SU-DHL-6 (cell line): ENCODE results near the gene IRF2BP1.

Experiments
- H2AFZ ChIP-seq: fragments of 200-600 bp; sonication (generic); 2 replicates; pipeline ENCODE4 v1.6.1; 2014; ENCODE audit warnings: low read depth, mild to moderate bottlenecking, moderate library complexity, mixed read lengths, antibody characterized with exemption, low read length; ENCODE audit not compliant: severe bottlenecking
- H3F3A ChIP-seq: fragments of 200-600 bp; shearing (Covaris generic); 2 replicates; pipeline ENCODE4 v1.6.0; 2016; ENCODE audit warnings: antibody characterized with exemption, mild to moderate bottlenecking; ENCODE audit not compliant: insufficient read depth
- H3K27ac ChIP-seq: fragments of 200-600 bp; sonication (generic); 2 replicates; pipeline ENCODE4 v1.5.1; 2016; ENCODE audit warnings: low read depth, mild to moderate bottlenecking, low read length, moderate library complexity, mixed read lengths
- H3K27me3 ChIP-seq: fragments of 200-600 bp; sonication (generic), shearing (Covaris generic); 2 replicates; pipeline ENCODE4 v1.6.0; 2014; ENCODE audit warnings: mild to moderate bottlenecking, low read length
- H3K36me3 ChIP-seq: fragments of 200-600 bp; sonication (generic); 2 replicates; pipeline ENCODE4 v1.6.1; 2014; ENCODE audit warnings: mild to moderate bottlenecking, low read length, mixed read lengths
- H3K4me2 ChIP-seq: fragments of 300-600, 200-600 bp; shearing (Covaris generic), sonication (generic); 2 replicates; pipeline ENCODE4 v1.6.0; 2014; ENCODE audit warnings: low read length, low read depth, mild to moderate bottlenecking; ENCODE audit not compliant: poor library complexity, severe bottlenecking
- H3K4me3 ChIP-seq: fragments of 200-600 bp; sonication (generic); 2 replicates; pipeline ENCODE4 v1.5.1; 2014; ENCODE audit warnings: antibody characterized with exemption, low read length, mild to moderate bottlenecking, mixed read lengths; ENCODE audit not compliant: insufficient read depth, poor library complexity, severe bottlenecking
- H3K79me2 ChIP-seq: fragments of 200-600 bp; sonication (generic); 2 replicates; pipeline ENCODE4 v1.6.1; 2014; ENCODE audit warnings: mild to moderate bottlenecking, low read length, moderate library complexity; ENCODE audit not compliant: insufficient read depth
- H3K9ac ChIP-seq: fragments of 200-600 bp; sonication (generic); 2 replicates; pipeline ENCODE4 v1.7.0; 2014; ENCODE audit warnings: mild to moderate bottlenecking, low read length
- H3K9me2 ChIP-seq: fragments of 200-600 bp; sonication (generic); replicated peaks from 2 replicates; pipeline ENCODE4 v1.6.1; 2014; ENCODE audit warnings: low read length; ENCODE audit not compliant: insufficient read depth
- H3K9me3 ChIP-seq: fragments of 200-600 bp; sonication (generic); 2 replicates; pipeline ENCODE4 v1.6.1; 2014; ENCODE audit warnings: low read length, mixed read lengths; ENCODE audit not compliant: insufficient read depth
- H4K20me1 ChIP-seq: fragments of 200-600 bp; sonication (generic); 2 replicates; pipeline ENCODE4 v1.6.1; 2014; ENCODE audit warnings: low read depth, mild to moderate bottlenecking, antibody characterized with exemption, low read length, moderate library complexity, mixed read lengths
- CTCF ChIP-seq: fragments of 200-600 bp; sonication (generic); IDR thresholded peaks from one replicate; pipeline ENCODE4 v1.5.1; 2017; ENCODE audit warnings: antibody characterized with exemption, mild to moderate bottlenecking, low read length, moderate library complexity; ENCODE audit not compliant: insufficient read depth, poor library complexity, severe bottlenecking
- EZH2phosphoT487 ChIP-seq: fragments of 200-600 bp; sonication (generic), shearing (Covaris generic); conservative IDR thresholded peaks from 2 replicates; pipeline ENCODE4 v1.6.1; 2018; ENCODE audit warnings: mild to moderate bottlenecking, antibody characterized with exemption, low read length, moderate library complexity, mixed read lengths

The IRF2BP1 gene

GRCh38 chr19:45917421-45918091 is 31.6 kb upstream of the IRF2BP1 start:
- H3K4me2 ChIP-seq = no peak overlapping the region
- no peak overlapping the region for H3K4me3 ChIP-seq
- H3K27ac ChIP-seq = no peak overlapping the region
- no peak for TF ChIP-seq EZH2phosphoT487
- no peak for TF ChIP-seq CTCF
- no peak overlapping the region for H3K9ac ChIP-seq
- no peaks in the 10 kb centered on the region for H3K36me3 ChIP-seq
- no peaks in the 10 kb centered on the region for H4K20me1 ChIP-seq
- no peak overlapping the region for H2AFZ ChIP-seq
- no peaks in the 10 kb centered on the region for H3K79me2 ChIP-seq
- no peaks in the 10 kb centered on the region for H3K9me2 ChIP-seq
- no peaks in the 10 kb centered on the region for H3F3A ChIP-seq
- no peaks in the 10 kb centered on the region for H3K9me3 ChIP-seq
- H3K27me3 ChIP-seq = no peaks in the 10 kb centered on the region

DNA sequence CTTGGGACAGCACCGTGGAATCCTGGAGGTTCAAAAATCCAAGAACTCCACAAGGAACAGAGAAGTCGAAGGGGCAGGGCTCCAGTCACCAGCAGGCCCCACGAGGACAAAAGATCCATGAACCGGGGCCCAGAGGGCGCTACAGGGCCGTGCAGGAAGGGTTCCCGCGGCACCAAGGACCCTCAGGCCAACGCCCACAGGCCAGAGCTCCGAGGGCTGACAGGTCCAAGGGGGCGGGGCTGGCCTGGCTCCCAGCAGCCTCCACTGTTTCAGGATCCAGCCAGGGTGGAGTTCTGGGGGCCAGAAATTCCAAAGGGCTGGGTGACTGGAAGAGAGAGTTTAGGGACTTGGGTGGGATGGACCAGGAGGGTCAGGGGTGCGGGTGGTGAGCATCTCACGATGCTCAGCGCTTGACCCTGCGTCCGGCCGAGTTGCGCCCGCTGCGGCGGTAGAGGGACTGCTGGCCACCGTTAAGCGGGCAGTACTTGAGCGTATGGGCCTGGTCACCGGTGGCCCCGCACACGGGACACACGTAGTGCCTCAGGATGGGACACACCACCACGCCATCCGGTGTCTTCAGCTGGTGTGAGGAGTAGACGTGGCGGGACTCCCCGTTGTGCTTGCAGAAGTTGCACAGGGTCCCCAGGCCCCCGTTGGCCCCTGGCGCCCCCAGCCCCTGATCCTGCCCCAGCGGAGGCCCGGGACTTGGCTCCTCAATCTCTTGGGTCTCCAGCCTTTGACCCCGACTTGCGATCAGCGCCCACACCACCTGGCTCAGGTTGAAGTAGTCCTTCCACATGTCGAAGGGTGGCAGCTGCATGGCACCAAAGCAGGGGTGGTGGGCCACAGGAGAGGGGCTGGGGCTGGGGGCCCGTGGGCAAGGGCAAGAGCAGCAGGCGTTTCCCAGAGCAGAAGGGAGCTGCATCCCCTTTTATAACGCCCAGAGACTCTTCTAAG is 28.2 kb upstream of the IRF2BP1 start, which contains the start of gene NANOS2:
Gene NANOS2 (minus strand): TSS at position 905 of the 957 bp plus-strand sequence. CDS start 85 bp downstream, at position 820.
- Histone ChIP-seq H3K27ac (no peak within 1 kb of the TSS), H3K36me3 (no peaks in the 10 kb centered on the region), H3K9me2 (no peaks in the 10 kb centered on the region), H3K27me3 (no peaks in the 10 kb centered on the region), H3K4me2 (no peak within 1 kb of the TSS), H3K9ac (no peak within 1 kb of the TSS), H4K20me1 (no peaks in the 10 kb centered on the region), H3K79me2 (no peaks in the 10 kb centered on the region), H3K9me3 (no peaks in the 10 kb centered on the region), H2AFZ (no peak within 1 kb of the TSS), H3K4me3 (no peak within 1 kb of the TSS), H3F3A (no peaks in the 10 kb centered on the region)
- TF ChIP-seq EZH2phosphoT487 (no peak), CTCF (no peak)

- TF ChIP-seq CTCF (no peak), EZH2phosphoT487 (no peak)
- no peak overlapping the region for H3K4me2 ChIP-seq
- H3K9me2 ChIP-seq = no peaks in the 10 kb centered on the region
Measured at GRCh38 chr19:45911291-45911690, 25.4 kb upstream of the IRF2BP1 start.

More at GRCh38 chr19:45911291-45911690, 25.4 kb upstream of the IRF2BP1 start:
- Histone ChIP-seq H3K27ac (no peak overlapping the region), H2AFZ (no peak overlapping the region), H3K9me3 (no peaks in the 10 kb centered on the region), H3K4me3 (no peak overlapping the region), H3K79me2 (no peaks in the 10 kb centered on the region), H3K9ac (no peak overlapping the region), H4K20me1 (no peaks in the 10 kb centered on the region), H3F3A (no peaks in the 10 kb centered on the region), H3K27me3 (no peaks in the 10 kb centered on the region), H3K36me3 (no peaks in the 10 kb centered on the region)
